T1000 (cell line): ENCODE measurements around the gene TSEN34.

Experiments used
- DNase-seq: peaks from one replicate; lab custom pipeline; 2025; ENCODE audit warnings: mixed read lengths; lab: John Stamatoyannopoulos, UW

Gene TSEN34

GRCh38 chr19:54191011-54191810 lies at the start of gene TSEN34:
TSEN34 (plus strand) TSS chr19:54191308; CDS start chr19:54191365, 57 bp downstream.
- DNase-seq: peak; percentile 91

GRCh38 chr19:54141356-54141755 lies 49.8 kb upstream of the TSEN34 start:
- DNase-seq: no peak

GRCh38 chr19:54142166-54142780 lies 48.8 kb upstream of the TSEN34 start:
- DNase-seq: no peak

DNA sequence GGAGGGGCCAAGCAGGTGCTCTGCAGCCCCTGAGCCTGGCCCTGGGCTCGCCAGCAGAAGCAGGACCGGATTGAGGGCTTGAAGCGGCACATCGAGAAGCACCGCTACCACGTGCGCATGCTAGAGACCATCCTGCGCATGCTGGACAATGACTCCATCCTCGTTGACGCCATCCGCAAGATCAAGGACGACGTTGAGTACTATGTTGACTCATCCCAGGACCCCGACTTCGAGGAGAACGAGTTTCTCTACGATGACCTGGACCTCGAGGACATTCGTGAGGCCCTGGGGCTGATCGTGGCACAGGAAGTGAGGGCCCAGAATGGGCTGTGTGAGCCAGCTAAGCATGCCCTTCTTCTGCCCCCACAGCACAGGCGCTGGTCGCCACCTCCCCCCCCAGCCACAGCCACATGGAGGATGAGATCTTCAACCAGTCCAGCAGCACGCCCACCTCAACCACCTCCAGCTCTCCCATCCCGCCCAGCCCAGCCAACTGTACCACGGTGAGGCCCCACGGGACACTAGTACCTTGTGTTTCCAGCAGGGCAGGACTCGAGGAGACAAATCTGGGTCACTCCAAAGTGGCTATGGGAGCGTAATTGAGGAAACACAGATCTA lies 45.5 kb upstream of the TSEN34 start:
- DNase-seq: no peak

DNA sequence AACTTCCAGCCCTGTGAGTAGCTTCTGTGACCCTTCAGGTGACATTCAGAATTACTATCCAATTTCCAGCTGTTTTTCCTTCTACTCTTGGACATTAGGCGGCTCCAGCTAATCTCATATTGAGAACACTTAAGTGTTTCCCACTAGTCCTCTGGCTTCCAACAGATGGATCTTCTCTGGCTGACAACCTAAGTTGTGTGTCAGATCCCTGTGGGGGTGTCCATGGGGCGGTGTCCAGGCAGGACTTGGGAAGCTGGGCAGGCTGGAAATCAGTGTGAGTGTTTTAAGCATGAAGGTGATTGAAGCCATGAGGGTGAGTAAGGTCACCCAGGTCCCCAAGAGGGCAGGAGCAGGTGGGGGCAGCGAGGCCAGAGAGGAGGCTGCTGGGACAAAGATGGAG lies 43.4 kb upstream of the TSEN34 start:
- DNase-seq: no peak

GRCh38 chr19:54148158-54148557 lies 43.0 kb upstream of the TSEN34 start:
- DNase-seq: no peak

GRCh38 chr19:54149021-54149812 lies 41.9 kb upstream of the TSEN34 start:
- no peak for DNase-seq

DNA sequence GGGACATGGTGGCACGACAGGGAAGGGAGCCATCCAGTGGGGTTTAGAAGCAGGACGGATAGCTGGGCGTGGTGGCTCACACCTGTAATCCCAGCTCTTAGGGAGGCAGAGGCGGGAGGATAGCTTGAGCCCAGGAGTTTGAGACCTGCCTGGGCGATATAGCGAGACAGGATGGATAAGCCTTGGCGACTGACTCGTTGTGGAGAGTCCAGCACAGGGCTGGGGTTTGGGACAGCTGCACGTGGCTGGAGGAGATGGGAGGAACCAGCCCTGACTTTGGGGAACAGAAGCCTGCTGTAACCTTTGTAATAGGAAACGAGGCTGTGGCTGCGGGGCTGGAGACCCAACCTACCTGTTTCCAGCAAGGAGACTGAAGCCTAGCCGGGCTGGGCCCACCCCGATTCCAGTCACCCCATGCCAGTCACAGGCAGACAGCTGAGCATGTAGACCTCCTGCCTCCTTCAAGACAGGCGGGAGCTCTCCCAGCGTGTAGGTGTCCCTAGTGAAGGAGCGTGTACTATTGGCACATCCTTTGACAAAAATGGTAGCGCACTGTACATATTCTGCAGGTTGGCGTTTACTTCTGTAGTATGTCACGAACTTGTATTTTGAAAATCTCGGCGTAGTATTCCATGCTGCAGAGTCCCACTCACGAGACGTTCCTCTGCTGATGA lies 39.6 kb upstream of the TSEN34 start:
- no peak for DNase-seq

- no peak for DNase-seq
These were observed 38.8 kb upstream of the TSEN34 start for GRCh38 chr19:54152267-54152666.

DNA sequence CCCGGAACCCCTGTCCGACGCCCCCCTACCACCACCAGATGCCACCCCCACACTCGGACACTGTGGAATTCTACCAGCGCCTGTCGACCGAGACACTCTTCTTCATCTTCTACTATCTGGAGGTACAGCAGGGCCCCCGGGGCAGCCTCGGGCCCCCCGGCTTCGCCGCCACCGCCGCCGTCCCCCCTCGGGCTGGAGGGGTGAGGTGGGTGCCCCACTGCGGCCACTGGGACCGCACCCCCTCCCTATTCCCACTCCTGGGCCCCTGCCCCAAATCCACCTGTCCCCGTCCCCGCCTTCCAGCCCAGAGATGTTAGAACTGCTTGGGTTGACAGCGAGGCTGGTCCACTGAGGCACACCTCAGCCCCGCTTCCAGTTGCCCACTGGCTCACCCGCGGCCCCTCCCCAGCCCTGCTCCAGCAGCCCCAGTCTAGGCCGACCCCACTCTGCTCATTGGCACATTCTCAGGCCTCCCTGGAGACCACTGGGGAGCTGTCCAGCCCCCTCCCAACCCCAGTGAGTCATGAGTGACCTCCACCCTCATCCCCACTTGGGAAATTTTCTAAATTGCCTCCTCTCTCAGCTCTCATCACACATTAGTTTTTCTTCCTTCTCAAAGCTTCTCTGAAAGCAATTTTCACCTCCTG lies 38.1 kb upstream of the TSEN34 start:
- no peak for DNase-seq

- DNase-seq: no peak
These were observed 37.3 kb upstream of the TSEN34 start for GRCh38 chr19:54153731-54154326.

DNA sequence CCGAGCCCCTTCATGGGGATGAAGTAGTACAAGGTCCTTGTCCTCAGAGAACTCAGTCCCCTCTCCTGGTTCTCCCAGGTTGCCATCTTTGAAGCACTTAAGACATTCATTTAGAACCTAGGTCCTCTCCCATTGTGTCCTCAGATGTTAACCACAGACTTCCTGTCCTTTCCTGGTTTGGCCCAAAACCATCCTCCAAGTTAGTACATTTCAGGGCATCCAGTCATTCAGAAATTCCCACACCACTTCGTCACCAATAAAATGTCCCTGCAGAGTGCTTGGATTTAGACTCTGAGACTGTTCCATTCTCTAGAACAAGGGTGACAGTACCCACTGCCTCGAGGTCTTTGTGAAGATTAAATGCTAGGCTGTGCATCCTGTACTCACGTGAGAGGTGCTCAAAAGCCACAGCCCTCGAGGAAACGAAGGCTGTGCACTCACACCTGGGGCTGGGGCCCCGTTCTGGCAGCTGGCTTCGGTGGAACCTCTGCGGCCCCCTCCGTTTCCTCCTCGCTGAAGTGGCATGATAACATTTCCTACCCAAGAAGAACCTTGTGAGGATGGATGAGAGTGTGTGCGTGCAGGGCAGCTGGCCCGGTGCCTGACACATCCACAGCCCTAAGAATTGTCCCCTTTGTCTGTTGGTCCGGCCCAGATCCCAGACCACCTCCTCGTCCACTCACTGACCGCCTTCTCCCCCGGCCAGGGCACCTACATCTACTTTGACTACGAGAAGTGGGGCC lies 36.3 kb upstream of the TSEN34 start:
- DNase-seq: no peak

DNA sequence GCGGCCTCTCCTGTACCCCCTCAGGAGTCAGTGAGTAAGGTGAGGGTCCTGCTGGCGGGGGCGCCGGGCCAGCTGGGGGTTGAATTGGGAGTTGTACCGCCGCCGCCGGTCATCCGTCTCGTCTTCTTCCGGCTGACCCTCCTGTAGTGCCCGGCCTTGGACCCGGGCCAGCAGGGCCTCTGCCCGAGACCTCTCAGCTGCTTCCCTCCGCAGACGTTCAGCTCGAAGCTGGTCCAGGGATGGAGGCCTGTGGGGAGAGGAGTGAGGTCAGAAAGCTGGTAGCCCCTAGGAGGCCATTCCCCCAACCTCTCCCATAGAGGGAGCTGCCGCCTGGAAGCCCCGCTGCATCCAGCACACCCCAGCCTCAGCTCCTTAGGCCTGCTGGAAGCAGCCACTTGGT lies 35.4 kb upstream of the TSEN34 start:
- no peak for DNase-seq

DNA sequence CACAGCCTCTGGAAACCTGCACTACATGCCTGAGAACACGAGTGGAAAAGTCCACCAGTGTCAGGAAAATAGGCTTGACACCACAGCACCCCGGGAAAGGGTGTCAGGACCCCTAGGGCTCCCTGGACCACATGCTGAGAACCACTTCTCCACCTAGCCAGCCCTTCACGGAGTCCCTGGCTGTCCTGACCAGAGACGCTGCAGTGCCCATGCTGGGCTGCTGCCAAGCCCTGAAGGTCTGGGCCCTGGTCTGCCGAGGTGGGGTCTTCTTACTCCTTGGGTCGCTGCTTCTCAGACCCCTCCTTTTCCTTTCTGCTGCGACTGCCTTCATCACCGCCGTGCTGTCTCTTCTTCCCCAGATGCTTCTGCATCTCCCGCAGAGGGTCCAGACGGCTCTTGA lies 34.6 kb upstream of the TSEN34 start:
- DNase-seq: no peak

GRCh38 chr19:54156953-54157352 lies 34.2 kb upstream of the TSEN34 start:
- no peak for DNase-seq

GRCh38 chr19:54158812-54159351 lies 32.2 kb upstream of the TSEN34 start:
- no peak for DNase-seq

- peak; percentile 98 for DNase-seq
These were observed 31.5 kb upstream of the TSEN34 start, which contains the start of gene LENG1 for GRCh38 chr19:54159352-54160181. LENG1 (minus strand) TSS chr19:54159721; CDS start chr19:54159695, 26 bp downstream.

DNA sequence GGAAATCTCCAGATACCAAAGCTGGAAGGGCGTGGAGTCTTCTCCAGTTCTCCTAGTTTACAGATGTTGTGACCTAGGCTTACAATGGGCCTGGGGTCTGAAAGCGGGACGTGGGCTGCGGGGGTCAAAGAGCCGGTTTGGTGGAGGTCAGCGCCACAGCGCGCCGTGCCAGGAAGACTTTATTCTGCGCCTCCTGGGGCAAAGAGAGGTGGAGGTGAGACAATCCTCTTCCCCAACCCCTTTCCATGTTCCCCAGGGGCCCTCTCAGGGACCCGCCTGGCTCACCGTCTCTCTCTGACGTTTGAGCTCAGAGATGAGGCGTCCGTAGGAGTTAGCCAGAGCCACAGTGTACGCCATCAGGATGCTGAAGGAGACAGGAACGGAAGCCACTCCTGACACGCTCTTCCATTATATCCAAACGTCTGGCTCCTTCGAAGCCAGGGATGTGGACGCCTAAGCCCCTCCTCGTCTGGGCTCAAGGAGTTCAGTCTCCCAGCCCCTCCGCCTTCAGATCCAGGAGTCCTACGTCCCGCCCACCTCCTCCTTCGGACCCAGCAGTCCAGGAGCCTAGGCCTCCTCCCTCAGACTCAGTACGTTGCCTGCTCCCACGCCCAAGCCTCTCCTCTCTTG lies 30.8 kb upstream of the TSEN34 start:
- peak; percentile 36 for DNase-seq
